GM23338 (cell line): ENCODE data around the gene GRIP2. TPM values are rescaled to one million over a fixed set of nuclear protein-coding genes. Genes with fewer than 3 reads are reported as not detected.

Experiments
- ATAC-seq: fragments of 200-7000 bp; cut with Tn5 transposase; 3 replicates; pipeline ENCODE4 v1.9.1; 2020
- DNase-seq: peaks from one replicate; pipeline ENCODE4 v3.0.0-alpha.2; 2015; ENCODE audit warnings: low spot score
- H2AFZ ChIP-seq: fragments of 200-600 bp; sonication (generic); 2 replicates; pipeline ENCODE4 v1.8.0; 2016; ENCODE audit warnings: antibody characterized with exemption, mild to moderate bottlenecking, moderate library complexity
- H3F3A ChIP-seq: fragments of 200-600 bp; sonication (generic); replicated peaks from 2 replicates; pipeline ENCODE4 v1.8.0; 2017; ENCODE audit warnings: antibody characterized with exemption, mixed run types, low read depth
- H3K27ac ChIP-seq: fragments of 200-600 bp; sonication (generic); 2 replicates; pipeline ENCODE4 v1.6.1; 2016; ENCODE audit warnings: low read depth
- H3K27me3 ChIP-seq: fragments of 200-600 bp; sonication (generic); 2 replicates; pipeline ENCODE4 v1.8.0; 2016; ENCODE audit warnings: mild to moderate bottlenecking, mixed run types, moderate library complexity; ENCODE audit not compliant: insufficient read depth
- H3K36me3 ChIP-seq: fragments of 200-600 bp; sonication (generic); 2 replicates; pipeline ENCODE4 v1.8.0; 2016; ENCODE audit warnings: mild to moderate bottlenecking; ENCODE audit not compliant: insufficient read depth
- H3K4me1 ChIP-seq: fragments of 200-600 bp; sonication (generic); 2 replicates; pipeline ENCODE4 v1.8.0; 2016; ENCODE audit warnings: mild to moderate bottlenecking, moderate library complexity; ENCODE audit not compliant: insufficient read depth
- H3K4me2 ChIP-seq: fragments of 200-600 bp; sonication (generic); 2 replicates; pipeline ENCODE4 v1.7.1; 2017; ENCODE audit warnings: mixed run types
- H3K4me3 ChIP-seq: fragments of 200-600 bp; sonication (generic); 2 replicates; pipeline ENCODE4 v1.6.1; 2016; ENCODE audit warnings: mixed run types
- H3K79me2 ChIP-seq: fragments of 200-600 bp; sonication (generic); replicated peaks from 2 replicates; pipeline ENCODE4 v1.8.0; 2017; ENCODE audit warnings: mild to moderate bottlenecking; ENCODE audit not compliant: insufficient read depth
- H3K9me2 ChIP-seq: fragments of 200-600 bp; sonication (generic); 2 replicates; pipeline ENCODE4 v1.8.0; 2017; ENCODE audit not compliant: insufficient read depth
- H4K20me1 ChIP-seq: fragments of 200-600 bp; sonication (generic); replicated peaks from 2 replicates; pipeline ENCODE4 v1.8.0; 2017; ENCODE audit warnings: mild to moderate bottlenecking; ENCODE audit not compliant: insufficient read depth
- H3K27ac Mint-ChIP-seq: 2 replicates; pipeline ENCODE4 v1.8.0; 2020; ENCODE audit warnings: inconsistent platforms, mild to moderate bottlenecking, moderate library complexity, mixed read lengths
- H3K27me3 Mint-ChIP-seq: 3 replicates; pipeline ENCODE4 v1.8.0; 2022; ENCODE audit warnings: low read depth, mild to moderate bottlenecking, moderate library complexity, mixed read lengths, inconsistent platforms; ENCODE audit not compliant: insufficient read depth, poor library complexity
- H3K36me3 Mint-ChIP-seq: 3 replicates; pipeline ENCODE4 v1.8.0; 2021; ENCODE audit warnings: low read depth, mild to moderate bottlenecking, inconsistent platforms, moderate library complexity, mixed read lengths
- H3K4me1 Mint-ChIP-seq: 3 replicates; pipeline ENCODE4 v1.8.0; 2020; ENCODE audit warnings: mild to moderate bottlenecking, inconsistent platforms, mixed read lengths
- H3K4me3 Mint-ChIP-seq: 3 replicates; pipeline ENCODE4 v1.8.0; 2021; ENCODE audit warnings: moderate library complexity, mild to moderate bottlenecking, inconsistent platforms, mixed read lengths
- H3K9me3 Mint-ChIP-seq: 3 replicates; pipeline ENCODE4 v1.8.0; 2020; ENCODE audit warnings: moderate library complexity, mild to moderate bottlenecking, inconsistent platforms, mixed read lengths
- CREB1 ChIP-seq: fragments of 250-450 bp; sonication (Bioruptor Pico); IDR thresholded peaks from 2 replicates; pipeline ENCODE4 v1.5.0; 2020; ENCODE audit warnings: low read depth, mild to moderate bottlenecking, moderate library complexity
- CTCF ChIP-seq, 2 experiments: fragments of 200-600 bp in 1 of 2; sonication (generic) in 1 of 2; conservative IDR thresholded peaks; 2 replicates each; pipeline versions ENCODE4 v1.5.1 to v1.6.1; 2016 to 2017; ENCODE audit warnings: antibody characterized with exemption in 2 of 2, low read depth in 2 of 2, mild to moderate bottlenecking in 2 of 2, moderate library complexity in 1 of 2
- ETS1 ChIP-seq: IDR thresholded peaks from 2 replicates; pipeline ENCODE4 v1.6.1; 2016; ENCODE audit warnings: antibody characterized with exemption
- EZH2 ChIP-seq: fragments of 200-600 bp; sonication (generic); IDR thresholded peaks from one replicate; pipeline ENCODE4 v1.8.0; 2017; ENCODE audit warnings: antibody characterized with exemption, mild to moderate bottlenecking, low read depth; ENCODE audit not compliant: unreplicated experiment
- EZH2phosphoT487 ChIP-seq: fragments of 200-600 bp; sonication (generic); IDR thresholded peaks from one replicate; pipeline ENCODE4 v1.8.1; 2018; ENCODE audit warnings: antibody characterized with exemption; ENCODE audit not compliant: unreplicated experiment
- JUNB ChIP-seq: IDR thresholded peaks from one replicate; pipeline ENCODE4 v1.6.1; 2016; ENCODE audit warnings: antibody characterized with exemption; ENCODE audit not compliant: unreplicated experiment
- NANOG ChIP-seq: IDR thresholded peaks from 2 replicates; pipeline ENCODE4 v1.6.1; 2016; ENCODE audit warnings: antibody characterized with exemption, borderline replicate concordance
- POLR2AphosphoS5 ChIP-seq: IDR thresholded peaks from 2 replicates; pipeline ENCODE4 v1.6.1; 2016; ENCODE audit warnings: antibody characterized with exemption, low read depth
- REST ChIP-seq: IDR thresholded peaks from one replicate; pipeline ENCODE4 v1.6.1; 2018; ENCODE audit warnings: antibody characterized with exemption; ENCODE audit not compliant: unreplicated experiment
- STAT1 ChIP-seq: IDR thresholded peaks from one replicate; pipeline ENCODE4 v1.6.1; 2016; ENCODE audit warnings: antibody characterized with exemption; ENCODE audit not compliant: unreplicated experiment
- ZNF114 ChIP-seq: fragments of 250-450 bp; sonication (Bioruptor Pico); IDR thresholded peaks from 2 replicates; pipeline ENCODE4 v1.5.0; 2020; ENCODE audit warnings: mild to moderate bottlenecking, moderate library complexity
- ZNF331 ChIP-seq: fragments of 250-450 bp; sonication (Bioruptor Pico); IDR thresholded peaks from 2 replicates; pipeline ENCODE4 v1.5.0; 2020; ENCODE audit warnings: low read depth, mild to moderate bottlenecking, moderate library complexity
- ZNF462 ChIP-seq: fragments of 250-450 bp; sonication (Bioruptor Pico); IDR thresholded peaks from 2 replicates; pipeline ENCODE4 v1.5.0; 2020; ENCODE audit warnings: mild to moderate bottlenecking, moderate library complexity
- polyA plus RNA-seq: library from polyadenylated mRNA; unstranded; fragments of >200 nt; fragmentation: Nextera tagmentation; extraction: Ambion mirVana; gene quantifications from 2 replicates; pipeline ENCODE4 v1.2.1, GENCODE V29; 2016
- total RNA-seq: library from RNA; depleted of rRNA; stranded (reverse); fragments of >200 nt; shearing (Covaris generic); gene quantifications from 2 replicates; pipeline ENCODE4 v1.2.3, GENCODE V29; 2014

GRIP2 gene
- total and polyA plus RNA-seq, 2 experiments from 2014 or later: 3.6 to 5.8 TPM

GRCh38 chr3:14502472-14502871 lies 37.7 kb downstream of the GRIP2 start:
- H3K4me3 ChIP-seq: no peak overlapping the region
- ATAC-seq: no peak
- peaks cover 2% of the 10 kb centered on the region; the same call in 2 of the 3 replicates for H3K4me1 Mint-ChIP-seq
- no peaks in the 10 kb centered on the region for H3K4me1 ChIP-seq
- no peak for DNase-seq
- no peaks in the 10 kb centered on the region for H3F3A ChIP-seq
- TF ChIP-seq NANOG (no peak), CTCF (conservative IDR thresholded peaks at IDR 0.05; ENCODE audit: low read depth in 2 of 2) (no peak), REST (no peak), POLR2AphosphoS5 (no peak), JUNB (no peak), ETS1 (no peak), ZNF114 (no peak), ZNF462 (CRISPR knock-in tag) (no peak), ZNF331 (CRISPR knock-in tag) (no peak), CREB1 (CRISPR knock-in tag) (no peak), STAT1 (no peak), EZH2phosphoT487 (no peak), EZH2 (no peak)
- peaks cover 6% of the 10 kb centered on the region; the same call in 1 of the 2 replicates for H3K36me3 ChIP-seq
- H2AFZ ChIP-seq: no peak overlapping the region
- no peak overlapping the region for H3K4me2 ChIP-seq
- H3K4me3 Mint-ChIP-seq: no peak overlapping the region
- no peaks in the 10 kb centered on the region for H4K20me1 ChIP-seq
- H3K27me3 ChIP-seq: no peaks in the 10 kb centered on the region
- H3K9me3 Mint-ChIP-seq: peaks cover 16% of the 10 kb centered on the region
- peaks cover 7% of the 10 kb centered on the region for H3K27me3 Mint-ChIP-seq
- peaks cover 7% of the 10 kb centered on the region for H3K36me3 Mint-ChIP-seq
- H3K27ac ChIP-seq: no peak overlapping the region
- H3K9me2 ChIP-seq: no peaks in the 10 kb centered on the region
- H3K27ac Mint-ChIP-seq: no peak overlapping the region
- no peaks in the 10 kb centered on the region for H3K79me2 ChIP-seq
